ENCODE results near the gene OR52E6.

GRCh38 chr11:5857590-5857989, 15.9 kb upstream of the OR52E6 start, which contains the start of gene OR52E8:
- TF ChIP-seq RERE (CRISPR knock-in tag; IDR thresholded peaks at IDR 0.05; ENCODE audit: low read depth) (no peak), PRMT3 (CRISPR knock-in tag; IDR thresholded peaks at IDR 0.05; ENCODE audit: borderline replicate concordance, low read depth) (no peak), ZSCAN29 (CRISPR knock-in tag; conservative IDR thresholded peaks at IDR 0.05) (no peak), YEATS4 (CRISPR knock-in tag; IDR thresholded peaks at IDR 0.05; ENCODE audit: borderline replicate concordance) (no peak), ZNF121 (CRISPR knock-in tag; IDR thresholded peaks at IDR 0.05) (no peak), CTCF (CRISPR knock-in tag; IDR thresholded peaks at IDR 0.05) (no peak), ZNF543 (CRISPR knock-in tag; IDR thresholded peaks at IDR 0.05) (no peak), ZNF207 (IDR thresholded peaks at IDR 0.05; ENCODE audit: borderline replicate concordance) (no peak), ZBTB20 (CRISPR knock-in tag; IDR thresholded peaks at IDR 0.05; ENCODE audit: borderline replicate concordance, low read depth) (no peak)
